Gastrocnemius medialis (tissue), 4 donors: ENCODE results near the gene PPFIBP2.

Experiments
- POLR2A ChIP-seq, 2 donors: fragments of 450-650 bp; IDR thresholded peaks; one replicate each; pipeline ENCODE4 v1.6.1; 2017; ENCODE audit warnings: antibody characterized with exemption in 2 of 2, mild to moderate bottlenecking in 2 of 2, moderate library complexity in 2 of 2
- TF ChIP-seq, protein P1 (sequence below), 5 experiments: fragments of 450-650 bp in 3 of 5; fragments of 200-600 bp in 2 of 5; sonication (generic) in 2 of 5; IDR thresholded peaks in 4 of 5; conservative IDR thresholded peaks in 1 of 5; 1 replicate in 4 of 5; 2 replicates in 1 of 5; pipeline ENCODE4 v1.5.1; 2016 to 2019; ENCODE audit warnings: antibody characterized with exemption in 5 of 5, mild to moderate bottlenecking in 3 of 5, moderate library complexity in 3 of 5

DNA sequence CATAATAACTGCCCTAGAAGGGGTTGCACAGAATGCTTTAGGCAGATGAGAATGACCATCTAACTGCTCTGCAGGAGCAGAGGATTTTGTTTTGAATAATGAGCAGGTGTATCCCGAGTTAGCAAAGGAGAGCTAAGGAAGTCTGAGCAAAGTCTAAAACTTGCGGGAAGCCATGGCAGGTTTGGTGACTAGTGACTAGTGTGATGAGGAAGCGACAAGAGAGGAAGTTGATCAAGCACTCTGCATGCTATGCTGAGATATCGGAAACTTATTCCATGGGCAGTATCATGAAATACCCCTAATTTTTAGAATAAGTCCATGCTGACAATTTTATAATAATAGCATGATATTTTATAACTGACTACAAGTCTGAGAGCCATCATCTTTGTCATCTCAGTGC, 15.6 kb upstream of the PPFIBP2 start:
- TF ChIP-seq, protein P1, sequence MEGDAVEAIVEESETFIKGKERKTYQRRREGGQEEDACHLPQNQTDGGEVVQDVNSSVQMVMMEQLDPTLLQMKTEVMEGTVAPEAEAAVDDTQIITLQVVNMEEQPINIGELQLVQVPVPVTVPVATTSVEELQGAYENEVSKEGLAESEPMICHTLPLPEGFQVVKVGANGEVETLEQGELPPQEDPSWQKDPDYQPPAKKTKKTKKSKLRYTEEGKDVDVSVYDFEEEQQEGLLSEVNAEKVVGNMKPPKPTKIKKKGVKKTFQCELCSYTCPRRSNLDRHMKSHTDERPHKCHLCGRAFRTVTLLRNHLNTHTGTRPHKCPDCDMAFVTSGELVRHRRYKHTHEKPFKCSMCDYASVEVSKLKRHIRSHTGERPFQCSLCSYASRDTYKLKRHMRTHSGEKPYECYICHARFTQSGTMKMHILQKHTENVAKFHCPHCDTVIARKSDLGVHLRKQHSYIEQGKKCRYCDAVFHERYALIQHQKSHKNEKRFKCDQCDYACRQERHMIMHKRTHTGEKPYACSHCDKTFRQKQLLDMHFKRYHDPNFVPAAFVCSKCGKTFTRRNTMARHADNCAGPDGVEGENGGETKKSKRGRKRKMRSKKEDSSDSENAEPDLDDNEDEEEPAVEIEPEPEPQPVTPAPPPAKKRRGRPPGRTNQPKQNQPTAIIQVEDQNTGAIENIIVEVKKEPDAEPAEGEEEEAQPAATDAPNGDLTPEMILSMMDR (IDR thresholded peaks at IDR 0.05 in 4 of 5, conservative IDR thresholded peaks at IDR 0.05 in 1 of 5) = no peak
- no peak for TF ChIP-seq POLR2A (IDR thresholded peaks at IDR 0.05)
